Kidney (tissue), 14 donors: ENCODE results near the gene HTRA3. TPM values are rescaled to one million over a fixed set of nuclear protein-coding genes. Genes with fewer than 3 reads are reported as not detected.
"Not testable (repeated sequence)": the region's sequence is repeated elsewhere in the genome, so short reads cannot be mapped to it uniquely, and the experiment has no call there.

ENCODE experiments used
- DNase-seq, 5 donors: peaks; one replicate each; pipeline ENCODE4 v3.0.0-alpha.2; 2013 to 2020
- FAIRE-seq: peaks from 2 replicates; lab custom pipeline; 2012; peaks lifted over from hg19 to GRCh38; lab: Jason Lieb, UNC
- H3K27ac ChIP-seq, 2 donors: one replicate each; pipeline ENCODE4 v1.7.0; 2013; ENCODE audit warnings: low read depth in 2 of 2, low read length in 2 of 2, inconsistent platforms in 1 of 2
- H3K27me3 ChIP-seq: one replicate; pipeline ENCODE4 v1.7.1; 2013; ENCODE audit warnings: low read length, inconsistent platforms; ENCODE audit not compliant: control insufficient read depth, insufficient read depth
- H3K36me3 ChIP-seq, 3 donors: one replicate each; pipeline versions ENCODE4 v1.7.0 to v1.7.1; 2013; ENCODE audit warnings: low read length in 3 of 3, control low read depth in 1 of 3, inconsistent platforms in 1 of 3; ENCODE audit not compliant: insufficient read depth in 3 of 3, control insufficient read depth in 2 of 3
- H3K4me1 ChIP-seq, 3 donors: one replicate each; pipeline versions ENCODE4 v1.7.0 to v1.7.1; 2013; ENCODE audit warnings: low read length in 3 of 3, inconsistent platforms in 1 of 3, low read depth in 1 of 3; ENCODE audit not compliant: control insufficient read depth in 2 of 3, insufficient read depth in 2 of 3
- H3K4me3 ChIP-seq, 3 donors: one replicate each; pipeline versions ENCODE4 v1.7.0 to v1.8.1; 2013; ENCODE audit warnings: low read length in 3 of 3, control low read depth in 1 of 3, inconsistent platforms in 1 of 3
- H3K9ac ChIP-seq, 3 donors: one replicate each; pipeline versions ENCODE4 v1.7.0 to v1.7.1; 2013; ENCODE audit warnings: low read length in 3 of 3, control low read depth in 1 of 3, inconsistent platforms in 1 of 3
- H3K9me3 ChIP-seq, 3 donors: one replicate each; pipeline versions ENCODE4 v1.7.0 to v1.7.1; 2013; ENCODE audit warnings: low read length in 3 of 3, control low read depth in 1 of 3, inconsistent platforms in 1 of 3; ENCODE audit not compliant: control insufficient read depth in 2 of 3, insufficient read depth in 1 of 3
- intact Hi-C: fragments of 100-400 bp; cut with DNase I; formaldehyde crosslinking; loops from one replicate; pipeline ENCODE4 v1.11.1; 2022
- polyA plus RNA-seq: library from polyadenylated mRNA; stranded (reverse); fragments of 350-450 nt; fragmentation: Illumina TruSeq; extraction: RNeasy Lipid Tissue Mini Kit (QIAGEN cat#74804); gene quantifications from one replicate; pipeline ENCODE4 v1.2.3, GENCODE V29; 2014; ENCODE audit warnings: low read depth, low replicate concordance; ENCODE audit not compliant: insufficient read depth
- total RNA-seq: library from RNA; stranded (reverse); fragmentation: NEBNext Ultra II Directional; extraction: Animal tissue kit (Norgen Biotek cat#: 25700); gene quantifications from one replicate; pipeline ENCODE4 v1.2.1, GENCODE V29; 2021
- TF ChIP-seq, protein P1 (sequence below): IDR thresholded peaks from 3 replicates; pipeline ENCODE4 v1.5.1; 2012; ENCODE audit warnings: mild to moderate bottlenecking, moderate library complexity, borderline replicate concordance; ENCODE audit not compliant: insufficient read depth; ENCODE audit errors: extremely low read depth
- donor health status: control.
- donor health status: control.
- donor health status: control.
- donor health status: control.
- donor health status: control.
- donor health status: DM: yes; HTN: yes; CAD: no.
- donor health status: Normal renal cell carcinoma (clear cell type).

The HTRA3 gene
- total and polyA plus RNA-seq, 2 donors from 2014 or later = 1.7 to 6.5 TPM

DNA sequence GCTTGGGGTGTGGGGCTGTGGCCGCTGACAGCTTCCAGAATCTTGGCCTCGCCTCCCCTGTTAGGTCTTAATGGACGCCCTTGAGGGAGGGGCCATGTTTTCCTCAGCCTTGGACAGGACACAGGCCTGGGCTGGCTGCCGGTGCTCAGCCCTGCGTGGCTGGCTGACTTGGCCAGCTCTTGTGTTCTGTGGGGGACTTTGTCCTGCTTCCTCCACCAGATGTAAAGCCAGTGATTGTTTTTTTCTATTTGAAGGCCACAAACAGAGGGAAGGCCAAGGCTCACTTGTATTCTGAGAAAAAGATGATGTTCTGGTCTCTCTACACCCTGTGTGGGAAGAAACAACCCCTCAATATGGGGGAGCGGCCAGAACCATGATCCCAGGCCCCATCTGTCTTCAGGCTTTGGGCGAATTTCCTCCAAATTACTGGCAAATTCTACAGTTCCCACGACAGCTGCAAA, 71.3 kb downstream of the HTRA3 start:
- Histone ChIP-seq H3K4me3 (no peak overlapping the region), H3K27me3 (no peaks in the 10 kb centered on the region), H3K36me3 (no peaks in the 10 kb centered on the region), H3K9ac (no peak overlapping the region), H3K27ac (peak overlapping the region in 1 of 2 donors; percentile 13), H3K9me3 (no peaks in the 10 kb centered on the region), H3K4me1 (peaks cover 0 to 14% (median 5%) of the 10 kb centered on the region in 3 donors)
- intact Hi-C loops = no loop called here
- no peak for FAIRE-seq
- peak; percentile 46 to 82 (median 56) for DNase-seq
- TF ChIP-seq, protein P1, sequence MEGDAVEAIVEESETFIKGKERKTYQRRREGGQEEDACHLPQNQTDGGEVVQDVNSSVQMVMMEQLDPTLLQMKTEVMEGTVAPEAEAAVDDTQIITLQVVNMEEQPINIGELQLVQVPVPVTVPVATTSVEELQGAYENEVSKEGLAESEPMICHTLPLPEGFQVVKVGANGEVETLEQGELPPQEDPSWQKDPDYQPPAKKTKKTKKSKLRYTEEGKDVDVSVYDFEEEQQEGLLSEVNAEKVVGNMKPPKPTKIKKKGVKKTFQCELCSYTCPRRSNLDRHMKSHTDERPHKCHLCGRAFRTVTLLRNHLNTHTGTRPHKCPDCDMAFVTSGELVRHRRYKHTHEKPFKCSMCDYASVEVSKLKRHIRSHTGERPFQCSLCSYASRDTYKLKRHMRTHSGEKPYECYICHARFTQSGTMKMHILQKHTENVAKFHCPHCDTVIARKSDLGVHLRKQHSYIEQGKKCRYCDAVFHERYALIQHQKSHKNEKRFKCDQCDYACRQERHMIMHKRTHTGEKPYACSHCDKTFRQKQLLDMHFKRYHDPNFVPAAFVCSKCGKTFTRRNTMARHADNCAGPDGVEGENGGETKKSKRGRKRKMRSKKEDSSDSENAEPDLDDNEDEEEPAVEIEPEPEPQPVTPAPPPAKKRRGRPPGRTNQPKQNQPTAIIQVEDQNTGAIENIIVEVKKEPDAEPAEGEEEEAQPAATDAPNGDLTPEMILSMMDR = no peak

DNA sequence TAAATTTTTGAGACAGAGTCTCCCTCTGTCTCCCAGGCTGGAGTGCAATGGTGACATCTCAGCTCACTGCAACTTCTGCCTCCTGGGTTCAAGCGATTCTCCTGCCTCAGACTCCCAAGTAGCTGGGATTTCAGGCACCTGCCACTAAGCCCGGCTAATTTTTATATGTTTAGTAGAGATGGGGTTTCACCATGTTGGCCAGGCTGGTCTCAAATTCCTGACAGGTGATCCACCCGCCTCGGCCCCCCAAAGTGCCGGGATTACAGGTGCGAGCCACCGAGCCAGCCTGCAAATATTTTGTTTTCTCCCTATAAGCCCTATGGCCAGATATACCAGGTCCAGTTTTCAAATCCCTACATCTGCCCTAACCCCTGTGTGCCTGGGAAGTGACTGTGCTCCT, 71.7 kb downstream of the HTRA3 start:
- H3K9me3 ChIP-seq, H3K36me3 ChIP-seq, H3K9ac ChIP-seq, DNase-seq, FAIRE-seq, intact Hi-C loops, H3K4me3 ChIP-seq, H3K27me3 ChIP-seq: not testable (repeated sequence)
- Histone ChIP-seq H3K27ac (peak overlapping the region; percentile 5 to 57), H3K4me1 (peaks cover 0 to 14% (median 5%) of the 10 kb centered on the region in 3 donors)

DNA sequence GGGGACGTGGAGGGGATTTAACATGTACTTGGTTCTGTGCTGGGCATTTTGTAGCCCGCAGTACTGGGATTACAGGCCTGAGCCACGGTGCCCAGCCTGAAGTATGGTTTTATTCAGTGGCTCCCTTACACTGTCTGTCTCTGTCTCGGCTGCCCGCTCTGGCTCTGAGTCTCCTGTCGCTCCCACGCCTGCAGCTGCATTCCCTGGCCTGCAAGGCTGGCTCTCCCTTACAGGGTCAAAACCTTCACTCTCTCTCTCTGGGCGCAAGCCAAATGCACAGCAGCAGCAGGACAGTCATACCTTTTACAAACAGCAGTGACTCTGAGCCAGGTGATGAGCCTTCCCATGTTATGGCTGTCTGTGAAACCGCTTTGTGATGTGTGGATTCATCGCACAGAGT, 72.1 kb downstream of the HTRA3 start:
- Histone ChIP-seq H3K27me3 (no peaks in the 10 kb centered on the region), H3K9ac (no peak overlapping the region), H3K4me3 (no peak overlapping the region), H3K9me3 (no peaks in the 10 kb centered on the region), H3K36me3 (no peaks in the 10 kb centered on the region), H3K4me1 (peaks cover 0 to 14% (median 5%) of the 10 kb centered on the region in 3 donors), H3K27ac (peak overlapping the region; percentile 5 to 57)
- TF ChIP-seq, protein P1 = no peak
- DNase-seq (peak; percentile 66 to 89 (median 82)), FAIRE-seq (no peak)
- intact Hi-C loops = no loop called here

DNA sequence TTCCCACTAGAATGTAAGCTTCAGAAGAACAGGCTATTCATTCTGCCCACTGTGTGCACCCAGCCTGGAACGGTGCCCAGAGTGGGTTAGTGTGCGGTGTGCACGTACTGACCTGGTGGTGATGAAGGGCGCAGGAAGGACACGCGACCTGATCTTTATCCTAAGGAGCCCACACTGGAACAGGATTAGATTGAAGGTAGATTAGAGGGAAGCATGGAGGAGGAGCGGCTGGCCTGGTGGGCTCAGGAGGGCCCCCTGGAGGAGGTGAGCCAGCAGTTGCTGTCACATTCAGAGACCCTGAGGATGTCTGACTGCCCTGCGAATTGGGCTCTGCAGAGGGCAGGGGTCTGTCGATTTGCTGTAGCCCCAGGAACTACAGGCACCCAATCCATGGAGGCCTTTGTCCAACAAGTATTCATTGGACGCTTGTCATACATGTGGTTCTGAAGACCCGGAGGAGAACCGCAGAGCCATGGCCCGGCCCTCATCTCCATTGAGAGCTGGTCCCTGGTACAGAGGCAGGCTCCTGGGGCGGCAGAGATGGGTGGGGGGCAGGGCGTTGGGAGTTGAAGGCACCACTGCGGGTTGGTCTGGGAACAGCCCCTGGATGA, 73.2 kb downstream of the HTRA3 start:
- FAIRE-seq (no peak), DNase-seq (peak in 1 of 5 donors; percentile 39)
- H3K9me3 ChIP-seq = no peaks in the 10 kb centered on the region
- no peaks in the 10 kb centered on the region for H3K36me3 ChIP-seq
- no peak overlapping the region for H3K27ac ChIP-seq
- H3K9ac ChIP-seq = no peak overlapping the region
- no peaks in the 10 kb centered on the region for H3K27me3 ChIP-seq
- H3K4me3 ChIP-seq = no peak overlapping the region
- H3K4me1 ChIP-seq = peaks cover 0 to 14% (median 5%) of the 10 kb centered on the region in 3 donors
- TF ChIP-seq, protein P1 = no peak
- intact Hi-C loops = no loop called here
